Liver (tissue), 9 donors: ENCODE data around the gene CSNK1D. TPM values are rescaled to one million over a fixed set of nuclear protein-coding genes. Genes with fewer than 3 reads are reported as not detected.

Experiments
- DNase-seq: peaks from one replicate; pipeline ENCODE4 v3.0.0-alpha.2; 2017; ENCODE audit warnings: low spot score
- H3K27ac ChIP-seq, 2 donors: one replicate each; pipeline ENCODE4 v1.7.0; 2013; ENCODE audit warnings: inconsistent platforms in 2 of 2, low read length in 2 of 2, control low read depth in 1 of 2, low read depth in 1 of 2, mild to moderate bottlenecking in 1 of 2
- H3K27me3 ChIP-seq, 4 donors: one replicate each; pipeline versions ENCODE4 v1.6.1 to v1.7.0; 2013; ENCODE audit warnings: low read length in 3 of 4, inconsistent platforms in 1 of 4, mild to moderate bottlenecking in 1 of 4, moderate library complexity in 1 of 4; ENCODE audit not compliant: control insufficient read depth in 4 of 4, insufficient read depth in 4 of 4
- H3K36me3 ChIP-seq, 4 donors: one replicate each; pipeline versions ENCODE4 v1.6.1 to v1.7.0; 2013; ENCODE audit warnings: low read length in 3 of 4, mild to moderate bottlenecking in 3 of 4, low read depth in 1 of 4, moderate library complexity in 1 of 4; ENCODE audit not compliant: control insufficient read depth in 4 of 4, insufficient read depth in 3 of 4
- H3K4me1 ChIP-seq, 4 donors: one replicate each; pipeline versions ENCODE4 v1.6.1 to v1.7.0; 2013; ENCODE audit warnings: low read length in 3 of 4, mild to moderate bottlenecking in 3 of 4, moderate library complexity in 1 of 4; ENCODE audit not compliant: control insufficient read depth in 4 of 4, insufficient read depth in 4 of 4
- H3K4me3 ChIP-seq, 3 donors: one replicate each; pipeline versions ENCODE4 v1.6.1 to v1.7.0; 2013; ENCODE audit warnings: low read length in 3 of 3, control low read depth in 1 of 3, low read depth in 1 of 3, mild to moderate bottlenecking in 1 of 3
- H3K9ac ChIP-seq, 2 donors: one replicate each; pipeline ENCODE4 v1.7.0; 2013; ENCODE audit warnings: low read length in 2 of 2, mild to moderate bottlenecking in 2 of 2, moderate library complexity in 2 of 2, control low read depth in 1 of 2, low read depth in 1 of 2
- H3K9me3 ChIP-seq, 4 donors: one replicate each; pipeline versions ENCODE4 v1.6.1 to v1.7.0; 2013; ENCODE audit warnings: low read length in 3 of 4; ENCODE audit not compliant: control insufficient read depth in 4 of 4
- EGR1 ChIP-seq, 2 donors: IDR thresholded peaks; 2 replicates each; pipeline ENCODE4 v1.6.1; 2016 to 2018; ENCODE audit warnings: antibody characterized with exemption in 2 of 2, low read depth in 2 of 2
- FOXA1 ChIP-seq: IDR thresholded peaks from 2 replicates; pipeline ENCODE4 v1.6.1; 2016; ENCODE audit warnings: antibody characterized with exemption
- FOXA2 ChIP-seq: IDR thresholded peaks from 2 replicates; pipeline ENCODE4 v1.6.1; 2016; ENCODE audit warnings: antibody characterized with exemption
- HNF4A ChIP-seq, 2 donors: conservative IDR thresholded peaks; 2 replicates each; pipeline ENCODE4 v1.6.1; 2016; ENCODE audit warnings: antibody characterized with exemption in 2 of 2, mild to moderate bottlenecking in 2 of 2
- JUND ChIP-seq, 2 donors: IDR thresholded peaks; 2 replicates each; pipeline ENCODE4 v1.6.1; 2016; ENCODE audit warnings: antibody characterized with exemption in 2 of 2
- NR2F2 ChIP-seq: IDR thresholded peaks from 2 replicates; pipeline ENCODE4 v1.6.1; 2016; ENCODE audit warnings: antibody characterized with exemption
- RXRA ChIP-seq, 2 donors: IDR thresholded peaks; 2 replicates each; pipeline ENCODE4 v1.6.1; 2017 to 2018; ENCODE audit warnings: antibody characterized with exemption in 2 of 2, mild to moderate bottlenecking in 1 of 2
- SP1 ChIP-seq: IDR thresholded peaks from 2 replicates; pipeline ENCODE4 v1.6.1; 2018; ENCODE audit warnings: antibody characterized with exemption, mild to moderate bottlenecking
- TAF1 ChIP-seq: conservative IDR thresholded peaks from 2 replicates; pipeline ENCODE4 v1.6.1; 2016; ENCODE audit warnings: antibody characterized with exemption, mild to moderate bottlenecking
- YY1 ChIP-seq: IDR thresholded peaks from 2 replicates; pipeline ENCODE4 v1.6.1; 2016; ENCODE audit warnings: antibody characterized with exemption, mild to moderate bottlenecking
- WGBS: extraction: QIAGEN DNeasy Blood & Tissue Kit; methylation state at CpG from one replicate; pipeline ENCODE4 v1.1.7; 2013; 5-methylcytosine and 5-hydroxymethylcytosine counted together
- polyA plus RNA-seq, 2 donors: library from polyadenylated mRNA; stranded (reverse) in 1 of 2; unstranded in 1 of 2; fragments of 200-250 nt in 1 of 2; fragments of >200 nt in 1 of 2; fragmentation: Nextera tagmentation in 1 of 2; extraction: Ambion mirVana in 1 of 2; gene quantifications; one replicate each; pipeline versions ENCODE4 v1.2.1 to v1.2.3, GENCODE V29; 2013 to 2015
- total RNA-seq, 2 donors: library from RNA; depleted of rRNA; stranded (reverse); fragments of >200 nt; gene quantifications; one replicate each; pipeline ENCODE4 v1.2.3, GENCODE V29; 2014
- TF ChIP-seq, protein P1 (sequence below): IDR thresholded peaks from 2 replicates; pipeline ENCODE4 v1.6.1; 2016; ENCODE audit warnings: antibody characterized with exemption
- TF ChIP-seq, protein P2 (sequence below): IDR thresholded peaks from 2 replicates; pipeline ENCODE4 v1.6.1; 2016; ENCODE audit warnings: antibody characterized with exemption
- TF ChIP-seq, protein P3 (sequence below): IDR thresholded peaks from 2 replicates; pipeline ENCODE4 v1.6.1; 2016; ENCODE audit warnings: antibody characterized with exemption, mild to moderate bottlenecking
- TF ChIP-seq, protein P4 (sequence below): IDR thresholded peaks from 2 replicates; pipeline ENCODE4 v1.6.1; 2016; ENCODE audit warnings: antibody characterized with exemption
- TF ChIP-seq, protein P5 (sequence below): fragments of 150-350 bp; IDR thresholded peaks from 2 replicates; pipeline ENCODE4 v1.5.1; 2017; ENCODE audit warnings: improper control_type of control experiment, low read depth, low read length; ENCODE audit not compliant: missing input control
- donor health status: healthy.
- donor health status: healthy.
- donor health status: healthy.
- donor health status: healthy.
- donor health status: healthy.

Gene CSNK1D
- total and polyA plus RNA-seq, 4 donors, result 22.0 to 49.0 (median 34.2) TPM

DNA sequence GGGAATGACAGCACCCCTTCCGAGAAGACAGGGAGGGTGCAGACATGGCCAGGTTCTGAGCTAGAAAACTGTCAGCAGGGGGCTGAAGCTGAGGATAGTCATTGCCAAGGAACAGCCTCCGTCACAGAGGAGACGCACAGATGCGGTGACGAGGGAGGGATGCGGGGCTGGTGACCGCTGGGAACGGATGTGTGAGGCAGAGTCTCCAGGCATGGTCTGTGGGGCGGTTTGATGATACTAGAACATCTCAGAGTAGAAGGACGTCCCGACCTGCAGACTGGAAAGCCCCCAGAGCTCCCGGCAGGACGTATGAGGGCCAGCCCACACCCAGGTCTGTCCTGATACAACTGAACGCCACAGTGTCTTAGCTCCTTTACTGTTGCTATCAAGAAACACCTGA, 1.8 kb upstream of the CSNK1D start:
- H3K4me3 ChIP-seq, result no peak overlapping the region
- peaks cover 0 to 6% (median under 1%) of the 10 kb centered on the region in 4 donors for H3K36me3 ChIP-seq
- no peak overlapping the region for H3K27ac ChIP-seq
- H3K4me1 ChIP-seq, result peaks cover 10 to 31% (median 21%) of the 10 kb centered on the region in 4 donors
- no peak for DNase-seq
- TF ChIP-seq, protein P1, sequence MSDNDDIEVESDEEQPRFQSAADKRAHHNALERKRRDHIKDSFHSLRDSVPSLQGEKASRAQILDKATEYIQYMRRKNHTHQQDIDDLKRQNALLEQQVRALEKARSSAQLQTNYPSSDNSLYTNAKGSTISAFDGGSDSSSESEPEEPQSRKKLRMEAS, result no peak
- no peak for TF ChIP-seq JUND (IDR thresholded peaks at IDR 0.05)
- no peak for TF ChIP-seq EGR1 (IDR thresholded peaks at IDR 0.05; ENCODE audit: low read depth in 2 of 2)
- no peak for TF ChIP-seq SP1
- no peak for TF ChIP-seq TAF1
- 94% methylated on average over 14 of the region's 14 CpGs for WGBS
- no peaks in the 10 kb centered on the region for H3K9me3 ChIP-seq
- no peak overlapping the region for H3K9ac ChIP-seq
- no peaks in the 10 kb centered on the region for H3K27me3 ChIP-seq

DNA sequence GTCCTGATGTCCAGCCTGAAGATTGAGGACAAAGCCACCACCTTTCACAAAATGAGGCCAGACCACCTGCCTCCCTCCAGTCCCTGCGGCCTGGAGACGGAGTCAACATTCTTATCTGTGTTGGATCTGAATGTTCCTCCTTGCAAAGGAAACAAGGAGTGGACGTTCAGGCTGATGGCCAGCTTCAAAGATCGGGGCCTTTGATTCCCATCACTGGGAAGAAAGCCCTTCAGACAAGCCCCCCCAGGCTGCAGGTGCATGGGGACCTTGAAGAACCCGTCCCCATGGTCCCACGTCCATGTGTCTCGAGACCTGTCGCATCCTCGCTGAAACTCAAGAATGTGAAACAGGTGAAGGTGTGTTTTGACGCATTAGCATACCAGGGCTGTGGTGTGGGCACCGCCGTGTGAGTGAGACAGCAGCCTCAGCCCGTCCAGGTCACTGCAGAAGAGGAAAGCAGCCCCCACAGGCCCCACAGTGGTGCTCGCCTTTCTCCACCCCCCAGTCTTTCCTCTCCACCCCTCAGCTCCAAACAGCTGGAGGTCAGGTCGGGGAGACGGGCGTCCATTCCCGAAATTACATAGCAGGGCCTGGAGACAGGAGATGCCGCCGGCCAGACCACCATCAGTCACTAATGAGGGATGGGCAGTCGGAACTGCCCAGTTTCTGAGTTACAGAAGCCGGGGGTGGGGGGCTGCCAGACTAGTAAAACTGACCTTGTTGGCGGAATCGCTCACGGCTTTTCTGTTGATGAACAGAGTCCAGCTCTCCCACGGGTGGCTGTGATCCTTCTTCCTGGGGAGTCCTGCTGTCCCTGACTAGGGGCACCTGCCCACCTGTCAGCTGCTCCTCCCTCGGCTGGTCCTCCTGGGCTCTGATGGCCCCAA, 877 bp upstream of the CSNK1D start:
- WGBS, result 78% methylated on average over 27 of the region's 27 CpGs
- Histone ChIP-seq H3K27ac (no peak overlapping the region), H3K4me3 (peak overlapping the region in 2 of 3 donors; percentile 44 to 93), H3K27me3 (no peaks in the 10 kb centered on the region), H3K9me3 (no peaks in the 10 kb centered on the region), H3K4me1 (peaks cover 10 to 41% (median 30%) of the 10 kb centered on the region in 4 donors), H3K36me3 (peaks cover 0 to 9% (median under 1%) of the 10 kb centered on the region in 4 donors), H3K9ac (peak overlapping the region in 1 of 2 donors; percentile 24)
- DNase-seq, result no peak
- TF ChIP-seq, protein P2, sequence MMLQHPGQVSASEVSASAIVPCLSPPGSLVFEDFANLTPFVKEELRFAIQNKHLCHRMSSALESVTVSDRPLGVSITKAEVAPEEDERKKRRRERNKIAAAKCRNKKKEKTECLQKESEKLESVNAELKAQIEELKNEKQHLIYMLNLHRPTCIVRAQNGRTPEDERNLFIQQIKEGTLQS, result no peak
- no peak for TF ChIP-seq EGR1 (IDR thresholded peaks at IDR 0.05; ENCODE audit: low read depth in 2 of 2)
- no peak for TF ChIP-seq FOXA1

DNA sequence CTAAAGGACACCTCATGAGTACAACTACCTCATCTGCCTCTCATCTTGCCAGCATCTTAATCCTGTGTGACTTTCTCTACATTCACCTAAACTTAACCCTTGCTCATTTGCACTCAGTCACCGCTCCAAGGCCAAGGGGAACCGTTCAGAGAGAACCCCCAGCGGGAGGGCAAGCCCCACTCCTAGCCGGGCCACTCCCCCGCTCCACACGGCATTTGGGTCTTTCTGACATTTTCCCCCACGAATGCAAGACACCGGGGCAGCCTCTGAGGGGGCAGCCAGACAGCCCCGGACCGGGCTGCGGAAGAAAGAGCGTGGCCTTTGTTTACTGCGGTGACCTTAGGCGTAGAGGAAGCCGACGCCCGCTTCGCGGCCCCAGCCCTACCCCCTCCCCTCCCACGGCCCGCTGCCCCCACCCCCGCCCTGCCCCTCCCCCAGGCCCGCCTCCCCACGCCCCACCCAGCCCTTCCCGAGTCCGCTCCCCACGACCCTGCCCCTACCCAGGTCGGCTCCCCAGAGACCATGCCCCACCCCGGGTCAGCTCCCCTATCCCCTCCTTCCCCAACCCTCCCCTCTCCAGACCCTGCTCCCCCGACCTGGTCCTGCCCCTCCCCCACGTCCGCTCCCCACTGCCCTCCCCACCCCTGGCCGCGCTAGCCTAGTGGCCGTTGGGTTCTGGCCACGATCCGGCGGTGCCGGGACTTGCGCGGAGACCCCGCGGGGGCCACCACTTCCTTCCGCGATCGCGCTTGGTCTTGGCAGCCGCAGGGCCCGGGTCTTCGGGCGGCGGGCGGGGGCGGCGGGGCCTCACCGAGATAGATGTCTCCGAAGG, 789 bp downstream of the CSNK1D start:
- WGBS, result 2% methylated on average over 57 of the region's 57 CpGs
- peak; percentile 60 for DNase-seq
- Histone ChIP-seq H3K27ac (peak overlapping the region; percentile 79 to 88), H3K9ac (peak overlapping the region; percentile 34 to 74), H3K4me1 (peaks cover 18 to 57% (median 46%) of the 10 kb centered on the region in 4 donors), H3K9me3 (no peaks in the 10 kb centered on the region), H3K4me3 (peak overlapping the region; percentile 30 to 93 (median 68)), H3K36me3 (peaks cover 0 to 9% (median under 1%) of the 10 kb centered on the region in 4 donors), H3K27me3 (no peaks in the 10 kb centered on the region)
- TF ChIP-seq RXRA (IDR thresholded peaks at IDR 0.05), result no peak
- no peak for TF ChIP-seq FOXA1
- no peak for TF ChIP-seq EGR1 (IDR thresholded peaks at IDR 0.05; ENCODE audit: low read depth in 2 of 2)
- no peak for TF ChIP-seq SP1
- no peak for TF ChIP-seq FOXA2
- TF ChIP-seq, protein P2, result no peak
- TF ChIP-seq, protein P1, result no peak
- no peak for TF ChIP-seq NR2F2
- TF ChIP-seq, protein P3, sequence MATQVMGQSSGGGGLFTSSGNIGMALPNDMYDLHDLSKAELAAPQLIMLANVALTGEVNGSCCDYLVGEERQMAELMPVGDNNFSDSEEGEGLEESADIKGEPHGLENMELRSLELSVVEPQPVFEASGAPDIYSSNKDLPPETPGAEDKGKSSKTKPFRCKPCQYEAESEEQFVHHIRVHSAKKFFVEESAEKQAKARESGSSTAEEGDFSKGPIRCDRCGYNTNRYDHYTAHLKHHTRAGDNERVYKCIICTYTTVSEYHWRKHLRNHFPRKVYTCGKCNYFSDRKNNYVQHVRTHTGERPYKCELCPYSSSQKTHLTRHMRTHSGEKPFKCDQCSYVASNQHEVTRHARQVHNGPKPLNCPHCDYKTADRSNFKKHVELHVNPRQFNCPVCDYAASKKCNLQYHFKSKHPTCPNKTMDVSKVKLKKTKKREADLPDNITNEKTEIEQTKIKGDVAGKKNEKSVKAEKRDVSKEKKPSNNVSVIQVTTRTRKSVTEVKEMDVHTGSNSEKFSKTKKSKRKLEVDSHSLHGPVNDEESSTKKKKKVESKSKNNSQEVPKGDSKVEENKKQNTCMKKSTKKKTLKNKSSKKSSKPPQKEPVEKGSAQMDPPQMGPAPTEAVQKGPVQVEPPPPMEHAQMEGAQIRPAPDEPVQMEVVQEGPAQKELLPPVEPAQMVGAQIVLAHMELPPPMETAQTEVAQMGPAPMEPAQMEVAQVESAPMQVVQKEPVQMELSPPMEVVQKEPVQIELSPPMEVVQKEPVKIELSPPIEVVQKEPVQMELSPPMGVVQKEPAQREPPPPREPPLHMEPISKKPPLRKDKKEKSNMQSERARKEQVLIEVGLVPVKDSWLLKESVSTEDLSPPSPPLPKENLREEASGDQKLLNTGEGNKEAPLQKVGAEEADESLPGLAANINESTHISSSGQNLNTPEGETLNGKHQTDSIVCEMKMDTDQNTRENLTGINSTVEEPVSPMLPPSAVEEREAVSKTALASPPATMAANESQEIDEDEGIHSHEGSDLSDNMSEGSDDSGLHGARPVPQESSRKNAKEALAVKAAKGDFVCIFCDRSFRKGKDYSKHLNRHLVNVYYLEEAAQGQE, result no peak
- TF ChIP-seq, protein P4, sequence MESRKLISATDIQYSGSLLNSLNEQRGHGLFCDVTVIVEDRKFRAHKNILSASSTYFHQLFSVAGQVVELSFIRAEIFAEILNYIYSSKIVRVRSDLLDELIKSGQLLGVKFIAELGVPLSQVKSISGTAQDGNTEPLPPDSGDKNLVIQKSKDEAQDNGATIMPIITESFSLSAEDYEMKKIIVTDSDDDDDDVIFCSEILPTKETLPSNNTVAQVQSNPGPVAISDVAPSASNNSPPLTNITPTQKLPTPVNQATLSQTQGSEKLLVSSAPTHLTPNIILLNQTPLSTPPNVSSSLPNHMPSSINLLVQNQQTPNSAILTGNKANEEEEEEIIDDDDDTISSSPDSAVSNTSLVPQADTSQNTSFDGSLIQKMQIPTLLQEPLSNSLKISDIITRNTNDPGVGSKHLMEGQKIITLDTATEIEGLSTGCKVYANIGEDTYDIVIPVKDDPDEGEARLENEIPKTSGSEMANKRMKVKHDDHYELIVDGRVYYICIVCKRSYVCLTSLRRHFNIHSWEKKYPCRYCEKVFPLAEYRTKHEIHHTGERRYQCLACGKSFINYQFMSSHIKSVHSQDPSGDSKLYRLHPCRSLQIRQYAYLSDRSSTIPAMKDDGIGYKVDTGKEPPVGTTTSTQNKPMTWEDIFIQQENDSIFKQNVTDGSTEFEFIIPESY, result no peak
- TF ChIP-seq JUND (IDR thresholded peaks at IDR 0.05), result no peak
- TF ChIP-seq, protein P5, sequence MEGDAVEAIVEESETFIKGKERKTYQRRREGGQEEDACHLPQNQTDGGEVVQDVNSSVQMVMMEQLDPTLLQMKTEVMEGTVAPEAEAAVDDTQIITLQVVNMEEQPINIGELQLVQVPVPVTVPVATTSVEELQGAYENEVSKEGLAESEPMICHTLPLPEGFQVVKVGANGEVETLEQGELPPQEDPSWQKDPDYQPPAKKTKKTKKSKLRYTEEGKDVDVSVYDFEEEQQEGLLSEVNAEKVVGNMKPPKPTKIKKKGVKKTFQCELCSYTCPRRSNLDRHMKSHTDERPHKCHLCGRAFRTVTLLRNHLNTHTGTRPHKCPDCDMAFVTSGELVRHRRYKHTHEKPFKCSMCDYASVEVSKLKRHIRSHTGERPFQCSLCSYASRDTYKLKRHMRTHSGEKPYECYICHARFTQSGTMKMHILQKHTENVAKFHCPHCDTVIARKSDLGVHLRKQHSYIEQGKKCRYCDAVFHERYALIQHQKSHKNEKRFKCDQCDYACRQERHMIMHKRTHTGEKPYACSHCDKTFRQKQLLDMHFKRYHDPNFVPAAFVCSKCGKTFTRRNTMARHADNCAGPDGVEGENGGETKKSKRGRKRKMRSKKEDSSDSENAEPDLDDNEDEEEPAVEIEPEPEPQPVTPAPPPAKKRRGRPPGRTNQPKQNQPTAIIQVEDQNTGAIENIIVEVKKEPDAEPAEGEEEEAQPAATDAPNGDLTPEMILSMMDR, result no peak
- TF ChIP-seq HNF4A (conservative IDR thresholded peaks at IDR 0.05), result no peak
- no peak for TF ChIP-seq YY1
- TF ChIP-seq TAF1, result no peak
